ENCODE results near the gene STPG4.
"Not testable (repeated sequence)": the region's sequence is repeated elsewhere in the genome, so short reads cannot be mapped to it uniquely, and the experiment has no call there.

Gene STPG4

DNA sequence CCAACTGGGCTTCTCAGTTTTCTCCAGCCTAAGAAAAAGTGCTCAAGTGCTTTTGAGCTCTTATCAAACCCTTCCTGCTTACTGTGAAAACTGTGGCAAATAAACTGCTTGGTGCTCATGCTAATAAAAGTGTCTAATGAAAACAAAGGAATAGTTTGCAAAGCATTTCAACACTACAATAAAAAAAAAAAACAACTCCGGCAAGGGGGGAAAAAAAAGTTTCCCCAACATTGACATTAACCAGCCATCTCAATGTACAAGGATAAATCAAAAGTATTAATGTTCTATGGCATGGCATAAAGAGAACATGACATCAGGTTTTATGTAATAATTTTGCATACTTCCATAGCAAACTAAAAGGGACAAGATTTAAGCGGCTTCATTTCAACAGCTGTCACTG lies 14.7 kb upstream of the STPG4 start:
- ATAC-seq (ENCODE audit: low read depth) = no peak
- Histone ChIP-seq H3K4me3 (ENCODE audit: severe bottlenecking) (no peak overlapping the region), H3K27ac (ENCODE audit: poor library complexity, severe bottlenecking) (no peak overlapping the region), H3K4me1 (ENCODE audit: insufficient read depth, poor library complexity, severe bottlenecking) (peaks cover 32% of the 10 kb centered on the region), H3K9me3 (ENCODE audit: severe bottlenecking) (no peaks in the 10 kb centered on the region), H3K27me3 (ENCODE audit: insufficient read depth, poor library complexity, severe bottlenecking) (no peaks in the 10 kb centered on the region), H3K36me3 (ENCODE audit: low read depth) (peaks cover 88% of the 10 kb centered on the region)
- no peak for DNase-seq (ENCODE audit: low spot score)
- TF ChIP-seq, protein P1, sequence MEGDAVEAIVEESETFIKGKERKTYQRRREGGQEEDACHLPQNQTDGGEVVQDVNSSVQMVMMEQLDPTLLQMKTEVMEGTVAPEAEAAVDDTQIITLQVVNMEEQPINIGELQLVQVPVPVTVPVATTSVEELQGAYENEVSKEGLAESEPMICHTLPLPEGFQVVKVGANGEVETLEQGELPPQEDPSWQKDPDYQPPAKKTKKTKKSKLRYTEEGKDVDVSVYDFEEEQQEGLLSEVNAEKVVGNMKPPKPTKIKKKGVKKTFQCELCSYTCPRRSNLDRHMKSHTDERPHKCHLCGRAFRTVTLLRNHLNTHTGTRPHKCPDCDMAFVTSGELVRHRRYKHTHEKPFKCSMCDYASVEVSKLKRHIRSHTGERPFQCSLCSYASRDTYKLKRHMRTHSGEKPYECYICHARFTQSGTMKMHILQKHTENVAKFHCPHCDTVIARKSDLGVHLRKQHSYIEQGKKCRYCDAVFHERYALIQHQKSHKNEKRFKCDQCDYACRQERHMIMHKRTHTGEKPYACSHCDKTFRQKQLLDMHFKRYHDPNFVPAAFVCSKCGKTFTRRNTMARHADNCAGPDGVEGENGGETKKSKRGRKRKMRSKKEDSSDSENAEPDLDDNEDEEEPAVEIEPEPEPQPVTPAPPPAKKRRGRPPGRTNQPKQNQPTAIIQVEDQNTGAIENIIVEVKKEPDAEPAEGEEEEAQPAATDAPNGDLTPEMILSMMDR (IDR thresholded peaks at IDR 0.05; ENCODE audit: poor library complexity, severe bottlenecking) = no peak

DNA sequence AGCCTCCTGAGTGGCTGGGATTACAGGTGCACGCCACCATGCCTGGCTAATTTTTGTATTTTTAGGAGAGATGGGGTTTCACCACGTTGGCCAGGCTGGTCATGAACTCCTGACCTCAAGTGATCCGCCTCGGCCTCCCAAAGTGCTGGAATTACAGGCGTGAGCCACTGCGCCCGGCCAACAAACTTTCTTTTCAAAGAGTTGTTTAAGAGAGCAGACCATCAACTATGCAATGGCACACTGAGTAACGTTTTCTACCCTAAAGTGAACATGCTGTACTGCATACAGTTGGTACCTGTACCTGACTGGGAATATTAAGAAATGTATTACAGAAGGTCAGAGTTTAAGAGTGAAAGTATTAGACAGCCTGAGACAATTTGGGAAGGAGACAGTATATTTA lies 13.8 kb upstream of the STPG4 start:
- DNase-seq (ENCODE audit: low spot score); H3K27ac ChIP-seq (ENCODE audit: poor library complexity, severe bottlenecking); H3K4me3 ChIP-seq (ENCODE audit: severe bottlenecking); ATAC-seq (ENCODE audit: low read depth); H3K9me3 ChIP-seq (ENCODE audit: severe bottlenecking); H3K27me3 ChIP-seq (ENCODE audit: insufficient read depth, poor library complexity, severe bottlenecking): not testable (repeated sequence)
- H3K4me1 ChIP-seq (ENCODE audit: insufficient read depth, poor library complexity, severe bottlenecking) = peaks cover 27% of the 10 kb centered on the region
- H3K36me3 ChIP-seq (ENCODE audit: low read depth) = peaks cover 84% of the 10 kb centered on the region

DNA sequence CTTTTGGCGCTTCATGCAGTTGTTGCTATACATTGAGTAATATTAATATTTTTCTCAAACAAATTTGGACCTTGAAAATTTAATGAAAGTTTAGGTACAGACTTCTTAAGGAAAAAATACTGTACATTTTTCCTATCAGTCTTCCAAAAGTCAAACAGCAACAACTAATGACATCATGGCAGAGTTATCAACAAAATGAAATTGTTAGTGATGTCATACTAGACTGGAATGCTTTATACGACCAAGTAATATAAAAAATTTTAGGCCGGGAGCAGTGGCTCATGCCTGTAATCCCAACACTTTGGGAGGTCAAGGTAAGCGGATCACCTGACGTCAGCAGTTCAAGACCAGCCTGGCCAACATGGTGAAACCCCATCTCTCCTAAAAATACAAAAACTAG lies 12.0 kb upstream of the STPG4 start:
- TF ChIP-seq, protein P1 (IDR thresholded peaks at IDR 0.05; ENCODE audit: poor library complexity, severe bottlenecking) = no peak
- Histone ChIP-seq H3K27ac (ENCODE audit: poor library complexity, severe bottlenecking) (no peak overlapping the region), H3K9me3 (ENCODE audit: severe bottlenecking) (no peaks in the 10 kb centered on the region), H3K4me1 (ENCODE audit: insufficient read depth, poor library complexity, severe bottlenecking) (peaks cover 13% of the 10 kb centered on the region), H3K27me3 (ENCODE audit: insufficient read depth, poor library complexity, severe bottlenecking) (no peaks in the 10 kb centered on the region), H3K36me3 (ENCODE audit: low read depth) (peaks cover 92% of the 10 kb centered on the region), H3K4me3 (ENCODE audit: severe bottlenecking) (no peak overlapping the region)
- no peak for ATAC-seq (ENCODE audit: low read depth)
- DNase-seq (ENCODE audit: low spot score) = no peak

DNA sequence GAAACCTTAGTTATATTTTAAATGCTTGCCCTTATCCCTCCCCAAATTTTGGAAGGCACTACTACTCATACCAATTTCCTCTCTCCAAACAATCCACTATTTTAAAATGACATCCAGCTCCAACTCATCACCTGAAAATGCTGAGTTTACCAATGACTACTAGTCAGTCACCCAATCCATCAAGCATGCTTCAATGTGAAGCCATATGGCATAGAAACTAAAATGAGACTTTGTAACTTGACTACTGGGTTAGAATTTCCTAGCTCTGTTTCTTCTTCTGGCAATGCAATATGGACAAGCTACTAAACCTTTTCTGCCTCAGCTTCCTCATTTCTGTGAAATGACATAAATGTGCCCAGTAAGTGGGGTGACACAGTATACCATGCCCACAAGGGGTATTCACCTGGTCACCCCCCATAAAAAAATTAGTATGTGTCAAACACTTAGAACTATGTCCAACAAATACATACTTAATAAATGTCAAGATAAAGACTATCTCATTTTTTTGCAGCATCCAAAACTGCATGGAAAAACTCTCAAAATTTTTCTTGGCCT lies 10.0 kb upstream of the STPG4 start:
- DNase-seq (ENCODE audit: low spot score) (no peak), ATAC-seq (ENCODE audit: low read depth) (no peak)
- Histone ChIP-seq H3K36me3 (ENCODE audit: low read depth) (peaks cover 92% of the 10 kb centered on the region), H3K9me3 (ENCODE audit: severe bottlenecking) (no peaks in the 10 kb centered on the region), H3K4me1 (ENCODE audit: insufficient read depth, poor library complexity, severe bottlenecking) (peaks cover 4% of the 10 kb centered on the region), H3K27ac (ENCODE audit: poor library complexity, severe bottlenecking) (peak overlapping the region; percentile 11), H3K27me3 (ENCODE audit: insufficient read depth, poor library complexity, severe bottlenecking) (no peaks in the 10 kb centered on the region), H3K4me3 (ENCODE audit: severe bottlenecking) (no peak overlapping the region)
- TF ChIP-seq, protein P1 (IDR thresholded peaks at IDR 0.05; ENCODE audit: poor library complexity, severe bottlenecking) = no peak

DNA sequence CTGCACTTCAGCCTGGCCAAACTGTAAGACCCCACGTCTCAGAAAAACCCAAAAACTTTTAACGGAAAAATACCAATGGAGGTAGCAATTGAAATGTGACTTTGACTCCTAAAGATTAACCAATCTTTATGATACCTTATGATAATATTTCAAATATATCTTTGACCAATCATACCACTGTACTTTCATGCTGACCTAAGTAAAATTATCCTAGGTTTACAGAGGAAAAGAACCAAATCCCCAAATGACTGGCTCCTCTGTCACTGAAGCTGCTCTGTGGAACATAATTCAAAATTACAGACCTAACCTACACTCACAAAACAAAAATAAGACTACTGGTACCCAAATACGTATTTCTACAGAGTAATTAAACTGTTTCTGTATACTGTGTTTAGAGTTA lies 7.7 kb upstream of the STPG4 start:
- H3K9me3 ChIP-seq (ENCODE audit: severe bottlenecking) = no peaks in the 10 kb centered on the region
- no peak overlapping the region for H3K4me3 ChIP-seq (ENCODE audit: severe bottlenecking)
- TF ChIP-seq, protein P1 (IDR thresholded peaks at IDR 0.05; ENCODE audit: poor library complexity, severe bottlenecking) = no peak
- peaks cover 87% of the 10 kb centered on the region for H3K36me3 ChIP-seq (ENCODE audit: low read depth)
- DNase-seq (ENCODE audit: low spot score) (no peak), ATAC-seq (ENCODE audit: low read depth) (no peak)
- no peaks in the 10 kb centered on the region for H3K27me3 ChIP-seq (ENCODE audit: insufficient read depth, poor library complexity, severe bottlenecking)
- H3K27ac ChIP-seq (ENCODE audit: poor library complexity, severe bottlenecking) = peak overlapping the region; percentile 0
- H3K4me1 ChIP-seq (ENCODE audit: insufficient read depth, poor library complexity, severe bottlenecking) = no peaks in the 10 kb centered on the region

Measured in RWPE2 (cell line).